GM21619 (cell line): ENCODE measurements around the gene PCAT6.
"Not testable (repeated sequence)": the region's sequence is repeated elsewhere in the genome, so short reads cannot be mapped to it uniquely, and the experiment has no call there.

ENCODE experiments used
- ATAC-seq: cut with Tn5 transposase; IDR thresholded peaks from one replicate; pipeline ENCODE4 v1.9.1; 2021; ENCODE audit not compliant: unreplicated experiment

PCAT6 gene

DNA sequence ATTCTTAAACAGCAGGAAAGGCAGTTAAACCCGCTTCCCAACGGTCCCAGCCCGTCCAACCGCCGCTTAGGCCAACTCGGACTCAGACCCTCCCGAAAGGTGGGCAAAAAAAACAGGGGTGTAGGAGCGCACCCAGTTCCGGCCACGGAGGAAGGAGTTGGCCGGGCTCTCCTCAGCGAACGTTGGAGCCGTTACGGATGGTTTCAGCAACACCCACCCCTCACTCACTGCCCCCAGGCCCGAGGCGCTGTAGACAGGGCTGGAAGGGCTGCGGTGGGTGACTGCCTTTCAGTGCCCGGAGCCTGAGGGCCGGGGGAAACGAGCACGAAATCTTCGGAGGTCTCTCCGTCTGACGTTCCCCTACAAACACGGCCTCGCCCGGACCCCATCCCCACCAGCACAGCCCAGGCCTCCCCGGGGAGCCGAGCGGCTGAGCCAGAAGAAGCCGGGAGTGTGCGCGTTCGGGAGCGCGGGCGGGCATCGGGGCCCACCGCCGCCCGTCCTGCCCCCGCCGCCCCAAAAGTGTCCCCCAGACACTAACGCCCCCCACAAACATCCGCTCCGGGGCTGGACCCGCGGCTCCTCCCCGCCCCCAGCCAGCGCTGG is 3.8 kb upstream of the PCAT6 start:
- no peak for ATAC-seq

DNA sequence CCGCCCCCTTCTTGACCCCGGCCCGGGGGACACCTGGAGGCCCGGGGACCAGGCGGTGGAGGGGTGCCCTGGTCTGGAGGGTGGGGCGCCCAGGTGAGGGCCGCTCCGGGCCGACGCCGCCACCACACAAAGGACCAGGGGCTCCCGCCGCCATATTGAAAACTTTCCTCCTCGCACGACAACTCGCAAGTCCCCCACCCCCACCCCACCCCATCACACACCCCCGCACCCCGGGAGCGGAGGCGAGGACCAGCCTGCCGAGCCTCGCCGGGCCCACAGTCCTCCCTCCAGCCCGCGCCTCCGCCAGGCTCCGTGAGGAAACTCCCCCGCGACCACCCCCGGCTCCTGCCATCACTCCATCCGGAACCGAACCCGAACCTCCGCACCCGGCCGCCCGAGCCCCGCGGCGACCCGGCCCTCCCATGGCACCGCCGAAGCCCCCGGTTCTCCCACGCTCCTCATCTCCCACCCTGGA is 3.3 kb upstream of the PCAT6 start:
- no peak for ATAC-seq

DNA sequence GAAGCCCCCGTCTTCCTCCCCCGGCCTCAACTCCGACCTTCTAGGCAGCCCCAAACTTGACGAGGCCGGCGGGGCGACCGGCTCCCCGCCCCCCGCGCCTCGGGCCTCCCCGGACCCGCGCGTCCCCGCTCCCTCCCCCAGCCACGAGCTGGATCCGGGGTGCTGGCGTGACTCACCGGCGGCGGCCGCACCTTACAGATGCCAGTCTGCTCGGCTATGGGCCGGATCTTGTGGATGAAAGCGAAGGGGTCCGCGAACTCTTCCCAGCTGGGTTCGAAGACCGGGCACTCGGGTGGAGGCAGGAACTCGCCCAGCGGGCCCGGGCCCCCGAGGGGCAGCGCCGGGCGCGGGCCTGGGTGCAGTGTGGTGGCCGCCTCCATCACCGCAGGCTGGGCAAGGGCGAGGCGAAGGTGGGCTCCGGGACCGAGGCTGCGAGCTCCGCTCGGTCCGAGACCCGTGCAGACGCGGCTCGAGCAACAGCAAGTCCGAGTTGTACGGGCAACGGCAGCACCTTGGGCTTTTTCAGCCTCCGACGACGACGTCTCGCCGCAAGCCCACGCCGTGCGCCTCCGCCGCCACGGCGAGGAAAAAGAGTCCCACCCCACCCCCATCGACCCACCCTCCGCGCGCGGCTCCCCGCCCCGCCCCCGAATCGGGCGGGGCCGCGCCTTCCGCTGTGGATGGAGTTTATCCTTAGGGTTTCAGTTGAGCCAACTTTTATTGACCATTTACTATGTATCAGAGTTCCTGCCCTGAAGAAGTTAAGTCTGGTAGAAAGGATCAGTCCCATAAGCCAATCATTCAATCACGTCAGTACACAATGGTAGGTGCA is 2.6 kb upstream of the PCAT6 start, which contains the start of gene KDM5B:
Gene KDM5B, minus strand, starts transcription at position 496 of the 832 bp plus-strand sequence. Its CDS starts 116 bp downstream, at position 380.
- ATAC-seq, result no peak

- ATAC-seq, result no peak
Observed at GRCh38 chr1:202809597-202810159, 1.1 kb upstream of the PCAT6 start.

DNA sequence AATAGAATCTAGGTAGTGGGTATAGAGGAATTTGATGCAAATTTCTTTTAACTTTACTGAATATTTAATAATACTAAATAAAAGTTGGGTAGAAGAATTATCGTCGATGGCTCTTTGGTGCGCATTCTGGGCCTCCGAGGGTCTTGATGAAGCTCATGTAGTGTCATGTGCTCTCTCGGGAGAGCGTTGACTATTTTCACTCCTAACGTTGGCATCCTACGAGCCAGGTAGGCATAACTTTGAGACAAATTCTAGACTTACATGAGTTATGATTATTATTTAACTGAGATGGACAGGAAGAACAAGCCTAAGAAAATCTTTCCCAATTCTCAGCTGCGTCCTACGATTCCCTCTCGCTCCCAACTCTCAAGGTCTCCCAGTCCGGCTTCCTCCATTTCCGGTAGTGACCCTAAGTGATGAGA is 550 bp upstream of the PCAT6 start:
- ATAC-seq, result no peak

DNA sequence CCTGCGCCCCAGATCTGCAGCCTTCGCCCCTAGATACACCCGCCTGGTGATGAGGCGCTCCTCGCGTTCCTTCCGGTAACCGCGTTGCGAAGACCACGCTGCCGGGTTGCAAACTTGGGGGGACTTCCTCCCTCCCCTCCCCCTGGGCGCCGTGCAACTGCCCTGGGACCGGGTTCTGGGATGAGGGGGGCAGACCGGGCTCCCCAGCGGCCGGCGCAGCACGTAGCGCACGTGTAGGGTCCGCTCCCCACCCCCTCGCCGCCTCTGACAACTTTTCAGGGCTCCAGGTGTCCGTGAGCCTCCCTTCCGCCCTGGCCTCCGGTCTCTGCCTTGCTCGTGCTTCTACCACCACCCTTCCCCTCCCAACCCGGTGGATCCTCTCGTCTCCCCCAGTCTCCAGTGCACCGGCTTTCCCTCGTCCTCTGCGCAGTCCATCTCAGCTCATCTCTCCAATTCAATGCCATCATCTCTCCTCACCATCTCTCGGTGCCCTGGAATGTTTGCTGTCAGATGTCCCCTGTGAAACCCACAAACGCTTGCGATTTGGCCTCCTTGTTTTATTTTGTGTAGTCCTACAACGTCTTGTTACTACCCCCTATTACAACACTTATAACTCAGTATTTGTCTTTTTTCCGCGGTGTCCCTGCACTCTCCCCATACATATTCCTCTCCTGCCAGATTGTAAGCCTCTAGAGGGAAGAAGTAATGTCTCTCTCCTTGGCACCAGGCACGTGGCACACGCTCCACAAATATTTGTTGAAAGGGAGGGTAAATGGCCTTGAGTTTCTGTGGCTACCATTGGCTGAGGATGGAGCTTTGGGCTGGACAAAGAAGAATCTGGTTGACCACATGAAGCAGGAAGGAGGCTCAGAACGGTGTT is 782 bp downstream of the PCAT6 start:
- peak; percentile 21 for ATAC-seq

- no peak for ATAC-seq
Observed at GRCh38 chr1:202812176-202813026, 1.6 kb downstream of the PCAT6 start.

- no peak for ATAC-seq
Observed at GRCh38 chr1:202815120-202815519, 4.4 kb downstream of the PCAT6 start.

DNA sequence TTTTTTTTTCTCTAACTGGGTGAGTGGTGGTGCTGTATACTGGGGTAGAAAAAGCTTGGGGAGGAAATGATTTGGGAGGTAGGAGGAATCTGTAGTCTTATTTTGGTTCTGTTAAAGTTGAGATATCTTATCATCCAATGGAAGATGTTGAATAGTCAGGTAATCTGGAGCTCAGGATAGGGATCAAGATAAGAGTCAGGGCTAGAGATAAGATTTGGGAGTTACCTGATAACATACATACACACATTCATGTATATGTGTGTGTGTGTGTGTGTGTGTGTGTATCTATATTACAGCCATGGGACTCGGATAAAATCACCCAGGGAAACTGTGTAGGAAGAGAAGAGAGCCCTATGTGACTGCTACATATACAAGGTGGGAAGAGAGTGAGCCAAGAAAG is 8.1 kb downstream of the PCAT6 start:
- ATAC-seq, result no peak

GRCh38 chr1:202821467-202821866 is 10.7 kb downstream of the PCAT6 start:
- ATAC-seq, result no peak

- no peak for ATAC-seq
Observed at GRCh38 chr1:202825748-202826147, 15.0 kb downstream of the PCAT6 start.

DNA sequence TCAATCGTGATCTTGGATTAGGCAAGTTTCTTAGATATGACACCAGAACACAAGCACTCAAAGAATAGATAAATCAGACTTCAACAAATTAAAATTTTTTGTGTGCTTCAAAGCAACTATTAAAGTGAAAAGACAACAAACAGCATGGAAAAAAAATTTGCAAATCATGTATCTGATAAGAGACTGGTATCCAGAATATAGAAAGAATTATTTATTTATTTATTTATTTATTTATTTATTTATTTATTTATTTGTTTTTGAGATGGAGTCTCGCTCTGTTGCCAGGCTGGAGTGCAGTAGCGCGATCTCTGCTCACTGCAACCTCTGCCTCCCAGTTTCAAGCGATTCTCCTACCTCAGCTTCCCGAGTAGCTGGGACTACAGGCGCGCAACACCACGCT is 18.5 kb downstream of the PCAT6 start:
- ATAC-seq, result not testable (repeated sequence)

- no peak for ATAC-seq
Observed at GRCh38 chr1:202831906-202832305, 21.2 kb downstream of the PCAT6 start.

DNA sequence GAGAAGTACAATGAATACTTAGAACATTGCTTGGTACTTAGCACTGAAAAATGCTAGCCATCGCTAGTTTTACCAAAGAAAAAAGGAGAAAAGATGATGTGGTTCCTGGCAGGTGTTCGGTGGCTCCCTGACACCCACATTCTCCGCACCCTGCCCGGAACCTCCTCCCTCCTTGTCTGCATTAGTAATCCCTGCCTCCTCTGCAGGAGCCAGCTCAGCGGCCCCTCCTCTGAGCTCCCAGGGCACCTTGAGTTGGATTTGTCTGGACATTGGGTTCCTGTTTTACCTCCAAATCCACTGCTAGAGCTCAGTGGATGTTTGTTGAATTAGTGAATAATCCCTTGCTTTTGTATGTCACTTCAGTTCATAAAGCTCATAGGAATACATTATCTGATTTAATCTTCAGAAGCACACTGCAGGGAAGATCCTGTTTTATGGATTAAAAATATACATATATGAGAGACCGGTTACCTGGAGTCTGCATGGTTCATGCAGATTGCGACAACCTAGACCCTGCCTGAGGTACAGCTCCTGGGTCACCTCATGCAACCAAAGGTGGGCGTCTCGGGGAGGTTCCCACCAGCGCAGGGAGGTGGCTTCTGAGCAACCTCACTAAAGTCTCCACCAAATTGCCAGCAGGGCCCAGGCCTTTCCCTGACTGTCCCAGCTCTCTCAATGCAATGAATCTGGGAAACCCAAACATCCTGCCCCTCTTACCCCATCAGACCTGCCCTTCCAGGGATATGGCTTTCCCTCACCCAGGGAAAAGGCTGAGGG is 24.2 kb downstream of the PCAT6 start:
- no peak for ATAC-seq

DNA sequence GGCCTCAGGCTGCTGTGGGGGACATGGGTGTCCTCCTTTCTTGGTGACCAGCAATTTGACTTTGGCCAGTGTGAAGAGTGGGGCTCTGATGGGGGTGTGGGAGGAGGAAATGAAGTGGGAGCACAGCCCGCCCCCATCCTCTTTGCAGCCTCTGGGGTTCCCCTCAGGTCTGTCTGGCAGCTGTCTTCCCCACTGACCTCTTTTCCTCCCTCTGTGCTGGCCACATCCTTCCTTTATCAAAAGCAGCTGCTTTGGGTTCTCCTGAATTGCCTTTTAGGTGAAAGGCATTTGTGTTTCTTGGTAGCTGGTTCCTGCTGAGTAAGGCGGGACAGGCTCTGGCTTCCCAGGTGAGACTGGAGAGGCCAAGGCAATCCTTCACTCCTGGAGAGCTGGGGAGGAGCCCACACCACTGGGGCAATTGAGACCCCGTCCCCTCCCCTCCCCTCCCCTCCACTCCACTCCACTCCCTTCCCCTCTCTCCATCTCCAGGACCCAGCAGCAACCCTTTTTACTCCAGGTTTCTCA is 24.9 kb downstream of the PCAT6 start:
- no peak for ATAC-seq

- no peak for ATAC-seq
Observed at GRCh38 chr1:202836623-202837403, 26.1 kb downstream of the PCAT6 start.

DNA sequence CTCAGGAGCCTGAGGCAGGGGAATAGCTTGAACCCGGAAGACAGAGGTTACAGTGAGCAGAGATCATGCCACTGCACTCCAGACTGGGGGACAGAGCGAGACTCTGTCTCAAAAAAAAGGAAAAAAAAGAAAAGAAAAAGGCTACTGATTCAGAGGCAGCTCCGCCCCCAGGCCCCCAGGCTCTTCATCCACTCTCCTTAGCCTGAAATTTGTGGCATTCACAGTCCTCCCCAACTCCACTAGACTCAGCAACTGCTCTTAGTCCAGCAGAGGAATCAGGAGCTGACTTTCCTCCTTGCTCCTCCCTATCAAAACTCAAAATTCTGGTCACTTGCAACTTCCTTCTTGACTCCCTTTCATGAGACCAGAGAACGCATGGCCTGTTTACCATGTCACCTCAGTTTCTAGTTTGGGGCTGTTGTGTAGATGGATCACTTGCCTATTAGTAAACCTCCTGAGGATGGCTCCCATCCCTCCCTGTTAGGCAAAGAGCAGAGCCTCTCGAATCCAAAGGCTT is 27.1 kb downstream of the PCAT6 start:
- no peak for ATAC-seq

- ATAC-seq, result no peak
Observed at GRCh38 chr1:202843081-202843480, 32.3 kb downstream of the PCAT6 start.
